GM19035 (cell line): ENCODE measurements around the gene KAZN.
"Not testable (repeated sequence)": the region's sequence is repeated elsewhere in the genome, so short reads cannot be mapped to it uniquely, and the experiment has no call there.

Source experiments
- ATAC-seq: cut with Tn5 transposase; IDR thresholded peaks from one replicate; pipeline ENCODE4 v1.9.1; 2021; ENCODE audit not compliant: unreplicated experiment

Gene KAZN

DNA sequence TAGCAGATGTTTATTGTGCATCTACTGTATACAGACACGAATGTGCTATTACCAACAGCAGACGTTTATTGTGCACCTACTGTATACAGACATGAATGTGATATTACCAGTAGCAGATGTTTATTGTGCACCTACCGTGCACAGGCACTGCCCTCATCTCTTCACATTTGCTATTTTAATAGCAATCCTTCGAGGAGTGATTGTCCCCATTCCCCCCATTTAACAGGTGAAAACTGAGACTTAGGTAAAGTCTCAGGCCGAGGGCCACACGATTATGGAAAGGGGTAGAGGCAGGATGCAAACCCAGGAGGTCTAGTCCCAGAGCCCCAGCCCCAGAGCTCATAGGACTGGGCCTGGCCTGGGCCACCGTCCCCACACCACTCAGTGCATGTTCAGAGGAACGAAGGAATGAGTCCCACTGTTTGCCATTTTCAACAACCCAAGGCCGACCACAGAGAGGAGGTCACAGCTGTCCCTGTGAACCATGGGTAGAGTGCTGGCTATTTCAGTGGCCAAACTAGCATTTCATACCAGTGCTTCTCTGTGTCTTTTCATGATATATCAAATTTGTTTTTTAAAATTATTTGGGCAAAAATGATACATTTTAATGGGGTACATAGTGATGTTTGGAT, 440.6 kb downstream of the KAZN start:
- no peak for ATAC-seq

DNA sequence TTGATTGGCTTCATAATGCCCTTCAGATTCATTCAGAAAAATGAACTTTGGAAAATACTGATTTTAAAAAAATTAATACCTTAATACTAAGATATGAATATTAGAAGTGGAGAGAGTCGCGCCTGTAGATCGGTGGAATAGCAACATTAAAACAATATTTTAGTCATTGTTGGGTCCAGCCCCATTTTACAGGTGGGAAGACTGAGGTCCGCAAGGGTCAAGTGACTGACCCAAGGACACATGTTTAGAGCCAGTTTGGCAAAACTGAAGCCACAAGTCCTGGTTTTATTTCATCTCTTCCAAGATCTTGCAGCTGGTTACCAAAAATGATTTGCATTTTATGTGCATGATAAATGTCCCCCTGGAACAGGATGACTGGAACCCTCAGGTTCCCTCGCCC, 441.4 kb downstream of the KAZN start:
- no peak for ATAC-seq

DNA sequence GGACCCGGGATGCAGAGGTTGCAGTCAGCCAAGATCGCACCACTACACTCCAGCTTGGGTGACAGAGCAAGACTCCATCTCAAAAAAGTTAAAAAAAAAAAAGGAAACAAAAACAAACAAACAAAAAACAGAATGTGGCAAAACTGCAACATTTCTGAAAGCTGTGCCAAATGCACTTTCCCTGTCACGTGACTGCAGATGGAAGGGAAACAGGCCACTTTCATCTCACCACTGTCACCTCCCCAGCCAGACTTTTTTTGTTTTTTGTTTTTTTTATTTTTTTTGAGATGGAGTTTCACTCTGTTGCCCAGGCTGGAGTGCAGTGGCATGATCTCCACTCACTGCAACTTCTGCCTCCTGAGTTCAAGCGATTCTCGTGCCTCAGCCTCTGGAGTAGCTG, 442.2 kb downstream of the KAZN start:
- ATAC-seq: not testable (repeated sequence)

DNA sequence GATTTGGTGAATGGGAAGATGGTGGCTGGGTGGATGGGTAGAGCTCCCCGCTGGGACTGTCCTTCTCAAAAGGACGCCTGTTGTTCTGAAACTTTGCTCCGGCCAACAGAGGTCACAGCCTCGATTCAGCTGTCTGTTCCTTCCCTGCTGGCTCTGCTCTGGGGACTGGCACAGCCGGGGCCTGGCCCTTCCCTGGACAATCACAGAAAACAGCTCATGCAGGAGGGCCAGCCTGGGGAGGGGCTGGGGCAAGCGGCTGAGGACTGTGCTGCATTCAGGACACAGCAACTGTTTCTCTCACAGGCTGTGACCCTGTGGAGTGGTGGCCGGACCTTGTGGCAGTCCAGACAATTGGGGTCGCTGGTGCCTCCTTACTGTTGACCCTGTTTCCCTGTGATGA, 444.4 kb downstream of the KAZN start:
- no peak for ATAC-seq

DNA sequence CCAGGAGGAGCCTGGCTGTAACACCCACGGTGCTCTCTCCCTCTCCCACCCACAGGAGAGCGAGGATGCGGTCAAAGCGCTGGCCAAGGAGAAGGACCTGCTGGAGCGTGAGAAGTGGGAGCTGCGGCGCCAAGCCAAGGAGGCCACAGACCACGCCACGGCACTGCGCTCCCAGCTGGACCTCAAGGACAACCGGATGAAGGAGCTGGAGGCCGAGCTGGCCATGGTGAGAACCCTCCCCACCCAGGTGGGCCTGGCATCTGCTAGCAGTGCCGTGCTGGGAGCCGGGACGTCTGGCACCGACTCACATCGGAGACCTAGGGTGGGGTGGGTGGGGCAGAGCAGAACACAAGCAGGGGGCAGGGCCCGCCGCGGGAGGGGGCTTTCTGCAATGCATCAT, 445.4 kb downstream of the KAZN start:
- ATAC-seq: no peak

DNA sequence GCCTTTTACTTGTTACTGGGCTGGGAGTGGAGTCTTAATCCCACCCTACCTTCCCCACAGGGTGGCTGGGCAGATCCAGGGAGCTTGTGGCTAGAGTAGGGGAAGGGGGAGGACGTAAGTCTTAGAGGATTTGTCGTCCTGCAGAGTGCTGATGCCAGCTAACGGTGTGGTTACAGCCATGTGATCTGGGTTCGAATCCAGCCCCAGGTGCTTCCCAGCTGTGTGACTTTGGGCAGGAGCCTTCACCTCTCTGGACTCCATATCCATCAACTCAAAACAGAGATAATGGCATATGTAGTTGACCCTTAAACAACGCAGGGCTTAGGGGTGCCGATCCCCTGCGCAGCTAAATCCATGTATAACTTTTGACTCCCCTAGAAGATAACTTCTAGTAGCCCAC, 446.6 kb downstream of the KAZN start:
- ATAC-seq: no peak

DNA sequence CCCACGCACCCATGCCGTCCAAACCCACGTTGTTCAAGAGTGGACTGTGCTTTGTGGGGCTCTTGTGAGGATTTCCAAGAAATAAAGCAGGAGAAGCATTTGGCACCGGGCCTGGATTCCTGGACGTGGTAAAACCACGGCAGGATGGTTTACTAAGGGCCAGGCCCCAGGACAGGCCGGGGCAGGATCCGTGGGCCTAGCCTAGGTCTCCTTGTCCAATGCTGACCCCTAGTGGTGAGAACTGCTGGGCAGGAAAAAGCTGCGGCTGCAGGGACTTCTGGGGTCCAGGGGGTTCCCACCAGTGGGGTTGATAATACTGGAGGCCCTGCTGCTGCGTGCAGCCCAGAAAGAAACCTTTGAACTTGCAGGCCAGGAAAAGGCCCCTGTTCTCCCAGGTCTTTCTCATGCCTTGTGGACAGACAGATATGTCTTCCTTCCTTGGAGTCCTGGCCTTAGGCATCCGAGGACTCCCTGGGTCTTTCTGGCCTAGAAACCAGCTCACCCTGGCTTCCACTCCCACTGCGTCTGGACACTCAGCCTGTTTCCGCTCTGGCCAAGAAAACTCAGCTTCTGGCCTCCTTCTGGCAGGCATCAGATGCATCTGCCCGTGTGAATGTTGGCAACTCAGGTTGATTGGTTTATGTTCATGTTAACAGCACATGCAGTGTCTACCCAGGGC, 448.1 kb downstream of the KAZN start:
- no peak for ATAC-seq

DNA sequence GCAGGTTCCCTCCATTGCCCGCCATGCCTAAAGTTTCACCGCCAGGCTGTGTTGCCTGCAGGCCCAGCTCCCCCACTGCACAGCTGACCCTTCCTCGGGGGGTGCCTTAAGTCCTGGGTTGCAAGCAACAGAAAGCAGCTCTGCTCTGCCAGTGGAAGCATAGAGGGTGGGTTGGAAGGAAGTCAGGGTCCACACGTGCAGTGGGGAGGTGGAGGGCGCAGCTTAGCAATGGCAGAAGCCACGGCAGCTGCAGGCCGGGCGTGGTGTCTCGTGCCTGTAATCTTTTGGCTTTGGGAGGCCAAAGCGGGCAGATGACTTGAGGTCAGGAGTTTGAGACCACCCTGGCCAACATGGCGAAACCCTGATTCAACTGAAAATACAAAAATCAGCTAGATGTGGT, 448.8 kb downstream of the KAZN start:
- ATAC-seq: no peak

DNA sequence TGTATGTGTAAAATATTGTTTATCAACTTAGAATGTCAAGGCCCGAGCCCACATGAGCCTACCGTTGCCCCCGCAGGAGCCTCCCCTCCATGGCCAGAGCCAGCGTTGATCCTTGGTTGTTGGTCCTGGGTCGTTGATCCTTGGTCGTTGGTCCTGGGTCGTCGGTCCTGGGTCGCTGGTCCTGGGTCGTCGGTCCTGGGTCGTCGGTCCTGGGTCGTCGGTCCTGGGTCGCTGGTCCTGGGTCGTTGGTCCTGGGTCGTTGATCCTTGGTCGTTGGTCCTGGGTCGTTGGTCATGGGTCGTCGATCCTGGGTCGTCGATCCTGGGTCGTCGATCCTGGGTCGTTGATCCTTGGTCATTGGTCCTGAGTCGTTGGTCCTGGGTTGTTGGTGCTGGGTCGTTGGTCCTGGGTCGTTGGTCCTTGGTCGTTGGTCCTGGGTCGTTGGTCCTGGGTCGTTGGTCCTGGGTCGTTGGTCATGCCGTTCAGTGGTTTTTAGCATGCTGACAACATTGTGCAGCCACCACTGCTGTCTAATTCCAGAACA, 450.0 kb downstream of the KAZN start:
- ATAC-seq: no peak

DNA sequence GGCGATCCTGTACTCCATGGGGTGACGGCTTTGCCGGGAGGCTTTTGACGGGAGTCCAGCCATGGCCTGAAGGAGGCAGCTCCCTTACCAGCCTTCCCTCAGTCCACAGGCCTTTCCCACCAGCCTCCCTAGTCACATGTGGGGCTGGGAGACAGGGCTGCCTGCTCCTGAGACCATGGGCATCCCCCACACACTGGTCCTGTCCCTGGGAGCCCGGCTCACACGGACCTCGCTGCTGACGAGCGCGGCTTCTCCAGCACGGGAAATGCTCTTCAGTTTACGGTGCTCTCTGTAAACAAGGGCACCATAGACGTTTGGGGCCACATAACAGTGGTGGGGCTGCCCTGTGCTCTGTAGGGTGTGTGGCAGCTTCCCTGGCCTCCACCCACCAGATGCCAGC, 450.6 kb downstream of the KAZN start:
- no peak for ATAC-seq

DNA sequence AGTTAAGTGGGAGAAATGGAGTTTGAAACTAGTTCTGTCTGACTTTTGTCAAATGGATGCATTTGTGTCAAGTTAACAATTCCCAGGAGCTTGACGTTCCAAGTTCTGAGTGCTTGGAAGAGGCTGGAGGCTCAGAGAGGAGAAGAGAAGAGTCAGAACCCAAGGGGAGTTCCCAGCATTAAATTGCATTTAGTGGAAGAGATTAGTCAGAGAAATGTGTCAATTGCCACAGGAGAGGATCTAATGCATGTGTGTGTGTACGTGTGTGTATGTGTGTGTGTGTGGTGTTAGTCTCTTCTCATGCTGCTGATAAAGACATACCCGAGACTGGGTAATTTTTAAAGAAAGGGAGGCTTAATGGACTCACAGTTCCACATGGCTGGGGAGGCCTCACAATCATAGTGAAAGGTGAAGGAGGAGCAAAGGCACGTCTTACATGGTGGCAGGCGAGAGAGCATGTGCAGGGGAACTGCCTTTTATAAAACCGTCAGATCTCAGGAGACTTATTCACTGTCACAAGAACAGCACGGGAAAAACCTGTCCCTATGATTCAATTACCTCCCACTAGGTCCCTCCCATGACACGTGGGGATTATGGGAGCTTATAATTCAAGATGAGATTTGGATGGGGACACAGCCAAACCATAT, 453.5 kb downstream of the KAZN start:
- no peak for ATAC-seq

DNA sequence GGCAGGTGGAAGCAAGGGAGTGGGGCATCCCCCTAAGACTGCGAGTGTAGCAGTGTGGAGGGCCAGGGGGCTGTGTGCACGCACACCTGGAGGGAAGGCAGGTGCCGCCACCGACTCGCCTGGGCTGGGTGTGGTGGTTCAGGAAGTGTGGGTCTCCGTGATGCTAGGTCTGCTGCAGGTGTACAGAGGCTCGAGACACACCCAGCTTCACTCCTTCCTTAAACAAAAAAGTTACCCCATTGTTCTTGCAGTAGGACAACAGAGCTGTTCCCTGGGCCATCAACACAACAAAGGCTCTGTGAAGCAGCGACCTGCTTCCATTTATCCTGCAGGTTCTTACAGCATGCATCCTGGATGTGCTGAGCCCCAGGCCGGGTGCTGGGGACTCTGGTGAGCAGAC, 454.7 kb downstream of the KAZN start:
- no peak for ATAC-seq

DNA sequence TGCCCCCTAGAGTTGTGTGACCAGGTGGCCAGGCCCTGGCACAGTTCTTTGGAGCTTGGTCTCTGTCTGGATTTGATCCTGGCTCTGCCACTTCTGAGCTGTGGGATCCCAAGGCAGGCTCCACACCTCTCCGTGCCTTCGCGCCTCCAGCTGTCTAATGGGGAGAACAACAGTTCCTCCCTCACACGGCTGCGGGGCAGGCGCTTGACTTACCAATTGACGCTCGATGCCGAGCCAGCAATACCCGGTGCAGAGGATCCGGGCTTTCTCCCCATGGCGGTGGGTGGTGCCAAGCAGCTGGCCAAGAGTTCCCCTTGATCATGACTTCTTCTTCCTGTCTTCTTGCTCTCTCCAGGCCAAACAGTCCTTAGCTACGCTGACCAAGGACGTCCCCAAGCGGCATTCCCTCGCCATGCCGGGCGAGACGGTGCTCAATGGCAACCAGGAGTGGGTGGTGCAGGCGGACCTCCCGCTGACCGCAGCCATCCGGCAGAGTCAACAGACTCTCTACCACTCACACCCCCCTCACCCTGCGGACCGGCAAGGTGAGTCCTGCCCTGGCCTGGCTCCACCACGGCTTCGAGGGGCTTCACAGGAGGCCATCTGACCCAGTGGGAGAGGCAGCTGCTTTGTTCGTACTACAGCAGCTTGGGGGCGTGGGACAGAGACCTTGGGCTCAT, 457.4 kb downstream of the KAZN start:
- no peak for ATAC-seq

DNA sequence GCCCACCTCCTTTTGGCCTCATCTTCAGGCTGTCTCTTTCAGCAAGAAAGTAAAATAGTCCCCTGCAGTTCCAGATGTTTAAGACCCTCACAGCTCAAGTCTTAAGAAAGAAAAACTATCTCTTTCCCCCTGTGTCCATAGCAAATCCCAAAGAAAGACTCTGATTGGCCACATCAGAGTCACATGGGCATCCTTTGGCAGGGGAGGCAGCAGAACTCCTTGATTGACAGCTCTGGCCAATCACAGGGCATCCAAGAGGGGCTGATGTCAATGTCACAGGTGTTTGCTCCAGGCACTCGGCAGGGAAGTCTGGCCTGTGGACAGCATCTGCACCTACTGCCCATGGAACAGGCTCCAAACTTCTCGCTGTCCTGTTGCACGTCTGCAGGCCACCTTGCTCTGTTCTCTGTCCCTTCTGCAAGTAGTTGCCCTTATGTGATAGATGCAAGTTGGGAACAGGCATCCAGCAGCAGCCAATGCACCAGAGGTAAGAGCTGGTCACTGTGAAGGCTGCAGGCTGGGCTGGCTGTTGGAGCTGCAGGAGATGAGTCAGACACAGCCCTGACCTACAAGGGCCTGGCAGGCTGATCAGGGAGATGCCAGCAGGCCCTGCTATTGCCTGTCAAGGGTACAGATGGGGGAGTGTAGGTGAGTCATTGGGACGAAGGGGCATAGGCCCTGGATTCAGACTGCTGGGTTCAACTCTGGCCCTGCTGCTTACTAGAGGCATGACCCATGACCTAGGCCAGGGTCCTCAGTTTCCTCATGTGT, 458.2 kb downstream of the KAZN start:
- ATAC-seq: no peak

DNA sequence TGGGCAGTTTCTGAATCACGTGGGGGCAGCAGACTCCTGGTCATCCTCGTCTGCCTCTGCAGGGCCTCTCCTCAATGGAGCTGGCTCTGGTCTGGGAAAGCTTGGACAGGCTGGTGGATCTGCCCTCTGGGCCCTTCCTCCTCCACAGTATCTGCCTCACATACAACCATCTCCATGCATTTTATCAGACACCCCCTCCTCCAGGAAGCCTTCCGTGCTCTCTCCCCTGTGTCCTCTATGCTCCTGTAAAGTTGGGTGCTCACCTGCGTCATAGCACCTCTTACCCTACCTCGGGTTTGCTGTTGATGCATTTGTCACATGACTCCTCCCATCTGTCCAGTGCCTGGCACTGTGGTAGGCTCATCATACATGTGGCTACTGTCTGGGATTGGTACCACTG, 459.3 kb downstream of the KAZN start:
- ATAC-seq: no peak

DNA sequence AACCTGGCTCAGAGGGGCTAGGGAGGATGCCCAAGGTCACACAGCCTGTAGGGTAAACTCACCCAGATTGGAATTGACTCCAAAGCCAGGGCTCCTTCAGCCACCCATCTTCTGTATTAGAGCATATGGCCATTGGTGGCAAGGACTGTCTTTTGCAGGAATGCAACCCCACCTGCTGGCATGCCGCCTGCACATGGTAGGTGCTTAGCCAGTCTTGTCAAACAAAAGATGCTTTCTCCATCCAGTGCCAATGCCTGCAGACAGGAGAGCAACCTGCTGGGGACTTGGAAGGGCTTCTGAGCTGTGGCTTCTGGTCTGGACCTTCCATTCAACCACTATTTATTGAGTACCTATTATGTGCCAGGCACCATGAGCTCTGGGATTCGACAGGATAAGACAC, 459.8 kb downstream of the KAZN start:
- ATAC-seq: no peak

DNA sequence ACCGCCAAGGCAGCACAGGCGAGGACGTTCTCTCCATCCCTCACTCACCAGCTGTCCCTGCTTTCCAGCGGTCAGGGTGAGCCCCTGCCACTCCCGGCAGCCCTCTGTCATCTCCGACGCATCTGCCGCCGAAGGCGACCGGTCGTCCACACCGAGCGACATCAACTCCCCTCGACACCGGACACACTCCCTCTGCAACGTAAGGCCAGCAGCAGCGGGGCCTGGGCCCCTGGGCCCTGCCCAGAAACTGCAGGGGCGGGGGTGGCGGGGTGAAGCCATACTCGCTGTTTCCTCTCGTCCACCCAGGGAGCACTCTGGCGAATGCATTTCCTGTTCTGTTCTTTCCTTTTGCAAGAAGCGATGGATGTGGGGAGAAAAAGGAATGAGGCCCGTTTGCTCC, 461.6 kb downstream of the KAZN start:
- no peak for ATAC-seq

DNA sequence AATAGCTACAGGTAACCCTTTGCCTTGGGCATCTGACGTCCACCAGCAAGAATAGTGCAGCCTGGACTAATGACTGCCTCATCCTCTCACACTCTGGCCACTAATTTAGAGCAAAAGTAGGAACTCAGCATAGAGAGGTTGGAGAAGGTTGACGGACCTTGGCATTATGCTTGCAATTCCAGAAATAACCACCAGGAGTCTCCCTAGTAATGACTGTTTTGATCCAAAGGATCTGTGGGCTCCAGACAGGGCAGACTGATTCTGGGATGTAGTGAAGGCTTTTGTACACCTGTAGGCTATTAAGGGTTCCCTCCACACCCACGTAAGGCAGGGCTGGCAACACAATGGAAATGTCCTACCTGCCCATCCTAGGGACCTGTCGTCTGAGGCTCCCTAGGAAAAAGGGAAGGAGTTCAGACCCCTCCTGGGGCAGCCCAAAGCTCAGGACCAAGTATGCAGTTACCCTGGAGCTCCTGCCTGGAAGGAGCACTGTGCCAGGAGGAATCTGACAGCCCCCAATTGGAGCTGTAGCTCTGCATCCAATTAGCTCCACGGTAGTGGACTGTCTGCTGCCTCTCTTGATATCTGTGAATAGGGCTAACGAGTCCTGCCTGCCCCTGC, 464.1 kb downstream of the KAZN start:
- no peak for ATAC-seq

DNA sequence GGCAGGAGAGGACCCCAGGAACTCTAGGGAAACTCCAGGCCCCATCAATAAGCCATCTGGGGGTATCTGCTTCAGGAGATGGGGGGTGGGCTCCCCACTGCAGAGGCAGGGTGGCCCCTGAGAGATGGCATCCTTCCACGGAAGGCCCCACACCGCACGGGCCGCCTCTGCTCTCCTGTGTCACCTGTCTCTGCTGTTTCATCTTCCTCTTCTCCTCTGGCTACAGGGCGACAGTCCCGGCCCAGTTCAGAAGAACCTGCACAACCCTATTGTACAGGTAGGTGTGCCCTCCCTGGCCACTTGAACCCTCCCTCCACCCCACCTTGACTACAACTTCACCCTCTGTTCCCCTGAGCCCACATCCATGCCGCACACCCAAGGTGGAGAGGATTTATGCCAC, 464.9 kb downstream of the KAZN start:
- ATAC-seq: no peak

DNA sequence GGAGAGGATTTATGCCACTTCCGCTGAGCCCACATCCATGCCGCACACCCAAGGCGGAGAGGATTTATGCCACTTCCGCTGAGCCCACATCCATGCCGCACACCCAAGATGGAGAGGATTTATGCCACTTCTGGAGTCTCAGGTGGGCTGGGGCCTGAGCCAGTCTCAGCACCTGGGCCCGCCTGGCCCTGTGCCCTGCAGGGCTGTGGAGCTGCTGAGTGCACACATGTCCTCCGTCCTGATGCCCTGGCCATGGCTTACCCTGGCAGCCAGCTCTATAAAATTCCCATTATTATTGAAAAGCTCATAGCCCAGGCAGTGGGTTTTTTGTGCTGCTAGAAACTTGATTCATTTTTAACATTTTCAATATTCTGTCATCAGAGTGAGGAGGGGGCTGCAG, 465.3 kb downstream of the KAZN start:
- no peak for ATAC-seq
